Measurements from ENCODE around the gene MYADM. TPM values are rescaled to one million over a fixed set of nuclear protein-coding genes. Genes with fewer than 3 reads are reported as not detected.
"Not testable (repeated sequence)": the region's sequence is repeated elsewhere in the genome, so short reads cannot be mapped to it uniquely, and the experiment has no call there.

MYADM gene
- total RNA-seq, 2 donors from 2014 or later: 106 to 209 TPM

GRCh38 chr19:53865918-53866864 is 1.5 kb upstream of the MYADM start:
- intact Hi-C loops (cut with DNase I): no loop called here
- peak; percentile 25 to 45 for ATAC-seq
- peak; percentile 87 for DNase-seq

GRCh38 chr19:53866865-53867224 is 838 bp upstream of the MYADM start:
- intact Hi-C loops (cut with DNase I): no loop called here
- ATAC-seq: no peak
- DNase-seq: peak; percentile 35

- intact Hi-C loops (cut with DNase I): no loop called here
- peak; percentile 77 for DNase-seq
- ATAC-seq: peak; percentile 21 to 36
These were observed 608 bp downstream of the MYADM start for GRCh38 chr19:53868091-53868891.

GRCh38 chr19:53868892-53869804 is 1.5 kb downstream of the MYADM start:
- ATAC-seq: peak; percentile 64 to 72
- DNase-seq: peak; percentile 95
- intact Hi-C loops (cut with DNase I): no loop called here

GRCh38 chr19:53869805-53870484 is 2.3 kb downstream of the MYADM start:
- DNase-seq; intact Hi-C loops (cut with DNase I); ATAC-seq: not testable (repeated sequence)

- intact Hi-C loops (cut with DNase I): no loop called here
- no peak for ATAC-seq
- no peak for DNase-seq
These were observed 2.8 kb downstream of the MYADM start for GRCh38 chr19:53870485-53870844.

- intact Hi-C loops (cut with DNase I): no loop called here
- no peak for ATAC-seq
- no peak for DNase-seq
These were observed 3.8 kb downstream of the MYADM start for GRCh38 chr19:53871454-53871853.

GRCh38 chr19:53872762-53873161 is 5.1 kb downstream of the MYADM start:
- intact Hi-C loops (cut with DNase I): no loop called here
- ATAC-seq (no peak), DNase-seq (no peak)

- DNase-seq: no peak
- no peak for ATAC-seq
- intact Hi-C loops (cut with DNase I): no loop called here
These were observed 6.3 kb downstream of the MYADM start for GRCh38 chr19:53873773-53874605.

- intact Hi-C loops (cut with DNase I): no loop called here
- ATAC-seq (no peak), DNase-seq (no peak)
These were observed 6.9 kb downstream of the MYADM start for GRCh38 chr19:53874606-53874990.

- no peak for DNase-seq
- intact Hi-C loops (cut with DNase I): no loop called here
- no peak for ATAC-seq
These were observed 8.1 kb downstream of the MYADM start for GRCh38 chr19:53875602-53876325.

GRCh38 chr19:53876651-53877224 is 9.1 kb downstream of the MYADM start:
- intact Hi-C loops (cut with DNase I): no loop called here
- ATAC-seq (no peak), DNase-seq (no peak)

GRCh38 chr19:53877361-53877766 is 9.7 kb downstream of the MYADM start:
- intact Hi-C loops (cut with DNase I): no loop called here
- ATAC-seq: no peak
- no peak for DNase-seq

GRCh38 chr19:53878776-53879139 is 11.1 kb downstream of the MYADM start:
- intact Hi-C loops (cut with DNase I): no loop called here
- DNase-seq: no peak
- ATAC-seq: peak in 1 of 2 donors; percentile 4

- DNase-seq (peak; percentile 94), ATAC-seq (peak; percentile 97 to 99)
- intact Hi-C loops (cut with DNase I): no loop called here
These were observed 11.7 kb downstream of the MYADM start for GRCh38 chr19:53879140-53880081.
